Upper lobe of left lung (tissue), 4 donors: ENCODE data around the gene HOXA5.

Source experiments
- EP300 ChIP-seq, 4 donors: sonication (generic); formaldehyde crosslinking; IDR thresholded peaks; one replicate each; pipeline ENCODE4 v1.5.1; 2017; ENCODE audit warnings: antibody characterized with exemption in 4 of 4, control low read depth in 2 of 4
- POLR2A ChIP-seq, 4 donors: fragments of 450-650 bp; IDR thresholded peaks; one replicate each; pipeline ENCODE4 v1.5.1; 2016 to 2017; ENCODE audit warnings: antibody characterized with exemption in 4 of 4, mild to moderate bottlenecking in 2 of 4
- TF ChIP-seq, protein P1 (sequence below), 6 experiments: fragments of 450-650 bp in 4 of 6; fragments of 200-600 bp in 2 of 6; sonication (generic) in 2 of 6; IDR thresholded peaks; one replicate each; pipeline ENCODE4 v1.5.1; 2016 to 2019; ENCODE audit warnings: antibody characterized with exemption in 6 of 6

DNA sequence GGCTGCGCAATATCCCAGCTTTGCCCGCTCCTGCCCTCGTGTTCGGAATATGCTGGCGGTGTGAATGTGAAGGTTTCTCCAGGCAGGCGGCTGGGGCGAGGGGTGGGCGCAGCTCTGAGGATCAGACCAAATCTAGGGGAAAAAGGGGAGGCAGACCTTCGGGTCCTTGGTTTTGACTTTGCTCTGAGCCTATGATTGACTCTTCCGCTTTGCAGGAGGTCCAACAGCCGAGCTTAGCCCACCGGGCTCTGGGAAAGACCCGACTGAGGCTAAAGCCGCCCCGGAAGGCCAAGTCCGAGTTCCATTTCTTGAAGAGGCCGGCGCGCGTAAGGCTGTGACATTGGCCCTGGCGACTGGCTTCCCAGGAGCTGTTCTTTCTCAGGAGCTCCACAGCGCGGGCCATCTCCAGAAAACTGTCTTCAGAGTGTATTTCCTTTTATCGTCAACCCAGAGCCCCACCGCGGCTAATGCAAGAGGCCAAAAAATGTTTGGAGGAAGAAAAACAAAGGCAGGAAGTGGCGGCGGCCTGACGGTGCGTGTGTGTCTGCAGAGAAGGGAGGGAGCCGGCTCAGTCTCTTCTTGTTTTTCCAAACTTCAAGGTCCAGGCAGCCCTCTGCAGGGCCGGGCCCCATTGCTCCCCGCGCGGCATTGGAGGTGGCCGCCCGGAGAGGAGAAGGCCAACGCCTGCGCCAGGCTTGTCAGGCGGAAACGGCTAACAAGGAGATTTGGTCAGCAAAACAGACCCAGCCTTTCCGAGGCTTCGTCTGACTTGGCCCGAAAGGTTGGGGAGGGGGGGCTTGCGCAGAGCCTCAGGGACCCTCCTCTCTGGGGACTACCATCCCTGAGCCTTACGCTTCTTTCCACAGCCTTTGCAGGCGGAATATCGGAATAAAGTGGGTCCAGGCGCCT is 45.2 kb upstream of the HOXA5 start:
- TF ChIP-seq, protein P1, sequence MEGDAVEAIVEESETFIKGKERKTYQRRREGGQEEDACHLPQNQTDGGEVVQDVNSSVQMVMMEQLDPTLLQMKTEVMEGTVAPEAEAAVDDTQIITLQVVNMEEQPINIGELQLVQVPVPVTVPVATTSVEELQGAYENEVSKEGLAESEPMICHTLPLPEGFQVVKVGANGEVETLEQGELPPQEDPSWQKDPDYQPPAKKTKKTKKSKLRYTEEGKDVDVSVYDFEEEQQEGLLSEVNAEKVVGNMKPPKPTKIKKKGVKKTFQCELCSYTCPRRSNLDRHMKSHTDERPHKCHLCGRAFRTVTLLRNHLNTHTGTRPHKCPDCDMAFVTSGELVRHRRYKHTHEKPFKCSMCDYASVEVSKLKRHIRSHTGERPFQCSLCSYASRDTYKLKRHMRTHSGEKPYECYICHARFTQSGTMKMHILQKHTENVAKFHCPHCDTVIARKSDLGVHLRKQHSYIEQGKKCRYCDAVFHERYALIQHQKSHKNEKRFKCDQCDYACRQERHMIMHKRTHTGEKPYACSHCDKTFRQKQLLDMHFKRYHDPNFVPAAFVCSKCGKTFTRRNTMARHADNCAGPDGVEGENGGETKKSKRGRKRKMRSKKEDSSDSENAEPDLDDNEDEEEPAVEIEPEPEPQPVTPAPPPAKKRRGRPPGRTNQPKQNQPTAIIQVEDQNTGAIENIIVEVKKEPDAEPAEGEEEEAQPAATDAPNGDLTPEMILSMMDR (IDR thresholded peaks at IDR 0.05) = no peak
- TF ChIP-seq EP300 (IDR thresholded peaks at IDR 0.05) (no peak), POLR2A (IDR thresholded peaks at IDR 0.05) (no peak)
